ENCODE data around the gene SLC46A3.

The SLC46A3 gene

DNA sequence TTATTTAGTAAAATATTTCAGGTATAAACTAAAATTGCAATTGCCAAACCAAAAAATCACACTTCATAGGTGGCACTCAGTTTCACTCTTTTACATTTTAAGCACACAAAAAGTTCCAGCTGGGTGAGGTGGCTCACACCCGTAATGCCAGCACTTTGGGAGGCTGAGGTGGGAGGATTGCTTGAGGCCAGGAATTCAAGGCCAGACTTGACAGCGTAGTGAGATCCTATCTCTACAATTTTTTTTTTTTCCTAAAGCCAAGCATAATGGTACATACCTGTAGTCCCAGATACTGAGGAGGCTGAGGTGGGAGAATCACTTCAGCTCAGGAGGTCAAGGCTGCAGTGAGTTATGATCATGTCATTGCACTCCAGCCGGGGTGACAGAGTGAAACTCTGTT lies 20.6 kb upstream of the SLC46A3 start:
- Histone ChIP-seq H3K79me2 (ENCODE audit: control insufficient read depth, low read length) (no peaks in the 10 kb centered on the region), H3K27ac (ENCODE audit: low read depth, low read length) (no peak overlapping the region), H3K27me3 (ENCODE audit: control insufficient read depth, low read length) (peaks cover 3% of the 10 kb centered on the region; the same call in 1 of the 2 replicates), H3K9me2 (replicated peaks; ENCODE audit: control insufficient read depth, low read length) (no peaks in the 10 kb centered on the region), H3F3A (ENCODE audit: control insufficient read depth, insufficient read depth) (no peaks in the 10 kb centered on the region), H3K4me3 (ENCODE audit: low read length) (no peak overlapping the region), H3K9me3 (ENCODE audit: control insufficient read depth, insufficient read depth, low read length) (no peaks in the 10 kb centered on the region), H3K4me1 (ENCODE audit: control insufficient read depth, low read length) (no peaks in the 10 kb centered on the region), H3K36me3 (ENCODE audit: control insufficient read depth, low read length) (no peaks in the 10 kb centered on the region), H4K20me1 (ENCODE audit: control insufficient read depth, insufficient read depth, low read depth, low read length) (no peaks in the 10 kb centered on the region), H3K4me2 (ENCODE audit: low read length) (no peak overlapping the region)
- TF ChIP-seq EZH2phosphoT487 (IDR thresholded peaks at IDR 0.05; ENCODE audit: borderline replicate concordance, low read length) (no peak), CTCF (IDR thresholded peaks at IDR 0.05; ENCODE audit: low read depth, low read length, poor library complexity, severe bottlenecking) (no peak)

GRCh38 chr13:28735481-28736029 lies 16.8 kb upstream of the SLC46A3 start:
- H3K4me2 ChIP-seq (ENCODE audit: low read length): no peak overlapping the region
- no peak overlapping the region for H3K27ac ChIP-seq (ENCODE audit: low read depth, low read length)
- no peaks in the 10 kb centered on the region for H3K9me2 ChIP-seq (replicated peaks; ENCODE audit: control insufficient read depth, low read length)
- H3K4me3 ChIP-seq (ENCODE audit: low read length): no peak overlapping the region
- H3K27me3 ChIP-seq (ENCODE audit: control insufficient read depth, low read length): peaks cover 3% of the 10 kb centered on the region; the same call in 1 of the 2 replicates
- no peaks in the 10 kb centered on the region for H3K36me3 ChIP-seq (ENCODE audit: control insufficient read depth, low read length)
- no peaks in the 10 kb centered on the region for H3F3A ChIP-seq (ENCODE audit: control insufficient read depth, insufficient read depth)
- H4K20me1 ChIP-seq (ENCODE audit: control insufficient read depth, insufficient read depth, low read depth, low read length): no peaks in the 10 kb centered on the region
- H3K79me2 ChIP-seq (ENCODE audit: control insufficient read depth, low read length): no peaks in the 10 kb centered on the region
- TF ChIP-seq EZH2phosphoT487 (IDR thresholded peaks at IDR 0.05; ENCODE audit: borderline replicate concordance, low read length) (no peak), CTCF (IDR thresholded peaks at IDR 0.05; ENCODE audit: low read depth, low read length, poor library complexity, severe bottlenecking) (no peak)
- H3K4me1 ChIP-seq (ENCODE audit: control insufficient read depth, low read length): no peaks in the 10 kb centered on the region
- no peaks in the 10 kb centered on the region for H3K9me3 ChIP-seq (ENCODE audit: control insufficient read depth, insufficient read depth, low read length)

DNA sequence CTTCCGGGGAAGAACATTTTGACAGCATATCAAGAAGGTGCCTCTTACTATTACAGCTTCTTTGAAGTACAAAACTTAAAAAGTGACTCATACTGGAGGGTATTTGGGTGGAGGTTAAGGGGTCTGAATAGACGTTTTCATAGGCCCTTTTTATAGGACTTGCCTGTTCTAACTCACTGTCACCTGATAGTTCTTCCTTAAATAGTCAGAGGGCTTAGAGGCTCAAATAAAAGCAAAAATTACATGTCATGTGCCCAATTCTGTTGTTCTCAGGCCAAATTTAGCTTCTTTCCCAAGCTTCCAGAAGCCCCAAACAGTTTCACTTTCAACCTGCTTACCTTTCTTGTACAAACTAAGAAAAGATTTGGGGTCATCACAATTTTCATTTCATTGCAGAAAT lies 16.1 kb upstream of the SLC46A3 start:
- Histone ChIP-seq H3K4me2 (ENCODE audit: low read length) (no peak overlapping the region), H3K27ac (ENCODE audit: low read depth, low read length) (no peak overlapping the region), H3K9me2 (replicated peaks; ENCODE audit: control insufficient read depth, low read length) (no peaks in the 10 kb centered on the region), H3K4me1 (ENCODE audit: control insufficient read depth, low read length) (no peaks in the 10 kb centered on the region), H3K4me3 (ENCODE audit: low read length) (no peak overlapping the region), H3K9me3 (ENCODE audit: control insufficient read depth, insufficient read depth, low read length) (no peaks in the 10 kb centered on the region), H3K79me2 (ENCODE audit: control insufficient read depth, low read length) (no peaks in the 10 kb centered on the region), H3F3A (ENCODE audit: control insufficient read depth, insufficient read depth) (no peaks in the 10 kb centered on the region), H3K27me3 (ENCODE audit: control insufficient read depth, low read length) (peaks cover 3% of the 10 kb centered on the region; the same call in 1 of the 2 replicates), H3K36me3 (ENCODE audit: control insufficient read depth, low read length) (no peaks in the 10 kb centered on the region), H4K20me1 (ENCODE audit: control insufficient read depth, insufficient read depth, low read depth, low read length) (no peaks in the 10 kb centered on the region)
- TF ChIP-seq EZH2phosphoT487 (IDR thresholded peaks at IDR 0.05; ENCODE audit: borderline replicate concordance, low read length): no peak
- TF ChIP-seq CTCF (IDR thresholded peaks at IDR 0.05; ENCODE audit: low read depth, low read length, poor library complexity, severe bottlenecking): no peak

All from DOHH2 (cell line).